ENCODE measurements around the gene PNPLA5.

The PNPLA5 gene

DNA sequence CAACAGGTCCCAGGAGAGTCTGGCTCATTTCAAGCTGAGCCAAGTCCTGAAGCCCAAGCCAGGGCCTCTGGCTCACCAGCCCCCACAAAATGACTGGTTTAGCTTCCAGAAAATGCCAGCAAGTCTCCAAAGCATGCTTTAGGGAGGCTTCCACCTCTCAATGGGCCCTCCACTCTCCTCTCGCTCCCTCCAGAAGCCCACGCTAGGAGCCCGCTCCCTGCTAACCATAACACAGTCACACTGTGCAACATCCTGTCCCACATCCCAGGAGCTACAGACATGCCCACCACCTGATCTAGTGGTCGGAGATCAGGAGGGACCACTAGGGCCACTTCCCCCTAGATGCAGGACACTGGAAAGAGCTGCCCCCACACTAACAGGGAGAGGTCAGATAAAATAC, 36.4 kb downstream of the PNPLA5 start:
- no peak for DNase-seq (ENCODE audit: low read depth in 1 of 2, low spot score in 1 of 2)

DNA sequence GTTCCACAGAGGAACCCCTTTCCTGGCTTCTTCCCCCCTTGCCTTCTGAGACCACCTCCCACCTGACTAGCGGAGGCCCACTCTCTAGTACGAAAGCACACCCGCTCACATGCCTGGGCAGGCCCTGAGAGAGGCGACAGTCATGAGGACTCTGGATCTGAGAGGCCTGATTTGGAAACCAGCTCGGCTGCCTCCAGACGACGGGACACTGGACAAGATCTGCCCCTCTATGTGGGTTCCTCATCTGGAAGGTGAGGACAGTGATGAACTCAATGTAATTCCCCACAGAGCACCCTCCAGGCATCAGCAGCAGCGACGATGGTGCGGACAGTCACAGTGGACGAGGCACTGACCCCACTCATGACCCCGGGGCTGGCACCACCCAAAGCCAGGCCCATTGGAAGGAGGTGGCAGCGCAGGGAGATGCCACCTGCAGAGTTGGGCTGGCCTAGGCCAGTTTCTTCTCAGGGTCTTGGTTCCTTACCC, 37.0 kb downstream of the PNPLA5 start:
- no peak for TF ChIP-seq GABPA (IDR thresholded peaks at IDR 0.05; ENCODE audit: low read depth)
- TF ChIP-seq, protein P1, sequence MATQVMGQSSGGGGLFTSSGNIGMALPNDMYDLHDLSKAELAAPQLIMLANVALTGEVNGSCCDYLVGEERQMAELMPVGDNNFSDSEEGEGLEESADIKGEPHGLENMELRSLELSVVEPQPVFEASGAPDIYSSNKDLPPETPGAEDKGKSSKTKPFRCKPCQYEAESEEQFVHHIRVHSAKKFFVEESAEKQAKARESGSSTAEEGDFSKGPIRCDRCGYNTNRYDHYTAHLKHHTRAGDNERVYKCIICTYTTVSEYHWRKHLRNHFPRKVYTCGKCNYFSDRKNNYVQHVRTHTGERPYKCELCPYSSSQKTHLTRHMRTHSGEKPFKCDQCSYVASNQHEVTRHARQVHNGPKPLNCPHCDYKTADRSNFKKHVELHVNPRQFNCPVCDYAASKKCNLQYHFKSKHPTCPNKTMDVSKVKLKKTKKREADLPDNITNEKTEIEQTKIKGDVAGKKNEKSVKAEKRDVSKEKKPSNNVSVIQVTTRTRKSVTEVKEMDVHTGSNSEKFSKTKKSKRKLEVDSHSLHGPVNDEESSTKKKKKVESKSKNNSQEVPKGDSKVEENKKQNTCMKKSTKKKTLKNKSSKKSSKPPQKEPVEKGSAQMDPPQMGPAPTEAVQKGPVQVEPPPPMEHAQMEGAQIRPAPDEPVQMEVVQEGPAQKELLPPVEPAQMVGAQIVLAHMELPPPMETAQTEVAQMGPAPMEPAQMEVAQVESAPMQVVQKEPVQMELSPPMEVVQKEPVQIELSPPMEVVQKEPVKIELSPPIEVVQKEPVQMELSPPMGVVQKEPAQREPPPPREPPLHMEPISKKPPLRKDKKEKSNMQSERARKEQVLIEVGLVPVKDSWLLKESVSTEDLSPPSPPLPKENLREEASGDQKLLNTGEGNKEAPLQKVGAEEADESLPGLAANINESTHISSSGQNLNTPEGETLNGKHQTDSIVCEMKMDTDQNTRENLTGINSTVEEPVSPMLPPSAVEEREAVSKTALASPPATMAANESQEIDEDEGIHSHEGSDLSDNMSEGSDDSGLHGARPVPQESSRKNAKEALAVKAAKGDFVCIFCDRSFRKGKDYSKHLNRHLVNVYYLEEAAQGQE (IDR thresholded peaks at IDR 0.05; ENCODE audit: insufficient replicate concordance, low read depth): no peak
- no peak for TF ChIP-seq SPI1 (IDR thresholded peaks at IDR 0.05; ENCODE audit: borderline replicate concordance, low read depth)
- TF ChIP-seq POLR2AphosphoS5 (IDR thresholded peaks at IDR 0.05; ENCODE audit: low read depth): no peak
- TF ChIP-seq, protein P2, sequence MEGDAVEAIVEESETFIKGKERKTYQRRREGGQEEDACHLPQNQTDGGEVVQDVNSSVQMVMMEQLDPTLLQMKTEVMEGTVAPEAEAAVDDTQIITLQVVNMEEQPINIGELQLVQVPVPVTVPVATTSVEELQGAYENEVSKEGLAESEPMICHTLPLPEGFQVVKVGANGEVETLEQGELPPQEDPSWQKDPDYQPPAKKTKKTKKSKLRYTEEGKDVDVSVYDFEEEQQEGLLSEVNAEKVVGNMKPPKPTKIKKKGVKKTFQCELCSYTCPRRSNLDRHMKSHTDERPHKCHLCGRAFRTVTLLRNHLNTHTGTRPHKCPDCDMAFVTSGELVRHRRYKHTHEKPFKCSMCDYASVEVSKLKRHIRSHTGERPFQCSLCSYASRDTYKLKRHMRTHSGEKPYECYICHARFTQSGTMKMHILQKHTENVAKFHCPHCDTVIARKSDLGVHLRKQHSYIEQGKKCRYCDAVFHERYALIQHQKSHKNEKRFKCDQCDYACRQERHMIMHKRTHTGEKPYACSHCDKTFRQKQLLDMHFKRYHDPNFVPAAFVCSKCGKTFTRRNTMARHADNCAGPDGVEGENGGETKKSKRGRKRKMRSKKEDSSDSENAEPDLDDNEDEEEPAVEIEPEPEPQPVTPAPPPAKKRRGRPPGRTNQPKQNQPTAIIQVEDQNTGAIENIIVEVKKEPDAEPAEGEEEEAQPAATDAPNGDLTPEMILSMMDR (IDR thresholded peaks at IDR 0.05; ENCODE audit: insufficient read depth, low read length): no peak
- H3K27ac ChIP-seq (replicated peaks): no peak overlapping the region
- H3K27me3 ChIP-seq (ENCODE audit: insufficient read depth, poor library complexity, severe bottlenecking): peaks cover 5% of the 10 kb centered on the region
- no peak for DNase-seq (ENCODE audit: low read depth in 1 of 2, low spot score in 1 of 2)
- H3K4me3 ChIP-seq (replicated peaks; ENCODE audit: insufficient read depth, low read length): no peak overlapping the region

More for the DNA sequence above, 36.4 kb downstream of the PNPLA5 start:
- TF ChIP-seq POLR2AphosphoS5 (IDR thresholded peaks at IDR 0.05; ENCODE audit: low read depth): no peak
- Histone ChIP-seq H3K27ac (replicated peaks) (no peak overlapping the region), H3K27me3 (ENCODE audit: insufficient read depth, poor library complexity, severe bottlenecking) (peaks cover 2% of the 10 kb centered on the region), H3K4me3 (replicated peaks; ENCODE audit: insufficient read depth, low read length) (no peak overlapping the region)

DNA sequence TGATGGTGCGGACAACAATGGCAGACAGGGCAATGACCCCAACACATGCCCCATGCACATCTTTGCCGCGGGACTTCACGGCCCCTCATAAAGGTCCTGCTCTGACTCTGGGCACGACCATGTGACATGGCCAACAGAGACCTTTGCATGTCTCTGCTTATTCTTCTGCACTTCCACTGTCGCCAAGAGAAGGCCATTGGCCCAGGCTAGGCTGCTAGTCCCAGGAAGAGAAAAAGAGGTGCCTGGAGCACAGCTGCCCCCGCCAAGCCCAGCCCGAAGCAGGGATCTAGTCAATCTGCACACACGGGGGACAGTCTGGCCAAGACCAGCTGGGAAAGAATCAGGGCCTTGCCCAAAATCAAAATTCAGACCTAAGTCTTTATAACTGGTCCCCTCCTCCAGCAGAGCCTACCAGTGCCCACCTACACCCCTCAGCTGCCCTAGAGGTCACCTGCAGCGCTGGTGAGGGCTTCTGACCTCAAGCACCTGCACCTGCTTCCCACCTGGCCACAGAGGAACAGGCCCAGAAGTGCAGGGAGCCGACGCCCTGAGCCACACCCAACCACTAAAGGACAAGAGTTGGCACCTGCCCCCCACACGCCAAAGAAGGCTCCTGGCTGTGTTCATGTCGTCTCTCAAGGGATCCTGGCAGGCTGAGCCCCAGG, 37.6 kb downstream of the PNPLA5 start:
- H3K27ac ChIP-seq (replicated peaks): no peak overlapping the region
- TF ChIP-seq POLR2AphosphoS5 (IDR thresholded peaks at IDR 0.05; ENCODE audit: low read depth): no peak
- TF ChIP-seq, protein P1 (IDR thresholded peaks at IDR 0.05; ENCODE audit: insufficient replicate concordance, low read depth): no peak
- TF ChIP-seq, protein P2 (IDR thresholded peaks at IDR 0.05; ENCODE audit: insufficient read depth, low read length): no peak
- TF ChIP-seq GABPA (IDR thresholded peaks at IDR 0.05; ENCODE audit: low read depth): no peak
- TF ChIP-seq SPI1 (IDR thresholded peaks at IDR 0.05; ENCODE audit: borderline replicate concordance, low read depth): no peak
- H3K4me3 ChIP-seq (replicated peaks; ENCODE audit: insufficient read depth, low read length): no peak overlapping the region
- no peak for DNase-seq (ENCODE audit: low read depth in 1 of 2, low spot score in 1 of 2)
- H3K27me3 ChIP-seq (ENCODE audit: insufficient read depth, poor library complexity, severe bottlenecking): peaks cover 6% of the 10 kb centered on the region

DNA sequence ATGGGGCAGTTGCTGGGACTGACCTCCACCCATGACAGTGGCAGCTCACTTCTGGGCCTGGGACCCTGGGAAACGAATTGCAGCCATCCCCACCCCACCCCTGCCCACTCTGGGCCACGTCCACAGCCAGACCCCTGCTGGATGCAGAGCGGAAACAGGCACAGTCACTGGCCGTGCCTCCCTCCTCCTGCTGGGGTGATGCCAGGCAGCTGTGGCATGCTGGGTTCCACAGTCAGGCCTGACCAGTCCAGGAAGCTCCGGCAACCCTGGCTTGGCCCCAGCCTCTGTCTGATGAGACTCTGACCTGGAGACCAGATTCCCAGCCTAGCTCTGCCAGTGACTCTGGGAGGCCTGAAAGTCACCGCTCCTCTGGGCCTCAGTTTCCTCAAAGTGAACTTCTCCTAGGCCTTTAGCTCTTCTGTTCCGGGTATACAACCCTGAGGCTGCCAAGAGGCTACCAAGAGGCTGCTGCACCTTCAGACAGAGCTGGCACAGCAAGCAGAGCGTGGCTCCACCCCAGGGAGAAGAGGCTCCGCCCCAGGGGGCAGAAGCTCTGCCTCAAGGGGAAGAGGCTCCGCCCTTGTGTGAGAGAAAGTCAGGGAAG, 38.4 kb downstream of the PNPLA5 start:
- Histone ChIP-seq H3K4me3 (replicated peaks; ENCODE audit: insufficient read depth, low read length) (no peak overlapping the region), H3K27me3 (ENCODE audit: insufficient read depth, poor library complexity, severe bottlenecking) (peaks cover 6% of the 10 kb centered on the region), H3K27ac (replicated peaks) (no peak overlapping the region)
- no peak for DNase-seq (ENCODE audit: low read depth in 1 of 2, low spot score in 1 of 2)
- TF ChIP-seq, protein P2 (IDR thresholded peaks at IDR 0.05; ENCODE audit: insufficient read depth, low read length): no peak
- no peak for TF ChIP-seq GABPA (IDR thresholded peaks at IDR 0.05; ENCODE audit: low read depth)
- TF ChIP-seq SPI1 (IDR thresholded peaks at IDR 0.05; ENCODE audit: borderline replicate concordance, low read depth): no peak
- TF ChIP-seq POLR2AphosphoS5 (IDR thresholded peaks at IDR 0.05; ENCODE audit: low read depth): no peak
- TF ChIP-seq, protein P1 (IDR thresholded peaks at IDR 0.05; ENCODE audit: insufficient replicate concordance, low read depth): no peak

All from HL-60 (cell line).